Dermis blood vessel endothelial cell (primary cell): ENCODE results near the gene CAMTA1. TPM values are rescaled to one million over a fixed set of nuclear protein-coding genes. Genes with fewer than 3 reads are reported as not detected.

Experiments used
- DNase-seq: peaks from one replicate; pipeline ENCODE4 v3.0.0; 2010
- total RNA-seq: library from RNA; depleted of rRNA; stranded (reverse); fragments of >200 nt; gene quantifications from 2 replicates; pipeline ENCODE4 v1.2.3, GENCODE V29; 2014

Gene CAMTA1
- total RNA-seq, 1 donor from 2014 or later: 58.4 TPM

GRCh38 chr1:6852136-6852890 lies 67.1 kb downstream of the CAMTA1 start:
- no peak for DNase-seq

- DNase-seq: no peak
These were observed 68.9 kb downstream of the CAMTA1 start for GRCh38 chr1:6854166-6854565.

GRCh38 chr1:6857831-6858230 lies 72.6 kb downstream of the CAMTA1 start:
- DNase-seq: no peak

GRCh38 chr1:6858596-6858995 lies 73.3 kb downstream of the CAMTA1 start:
- no peak for DNase-seq

- peak; percentile 94 for DNase-seq
These were observed 74.4 kb downstream of the CAMTA1 start for GRCh38 chr1:6859415-6860343.

- DNase-seq: peak; percentile 73
These were observed 75.1 kb downstream of the CAMTA1 start for GRCh38 chr1:6860401-6860800.

GRCh38 chr1:6861075-6861724 lies 75.9 kb downstream of the CAMTA1 start:
- DNase-seq: no peak

- DNase-seq: no peak
These were observed 77.7 kb downstream of the CAMTA1 start for GRCh38 chr1:6862906-6863305.

- no peak for DNase-seq
These were observed 78.9 kb downstream of the CAMTA1 start for GRCh38 chr1:6864166-6864565.

- DNase-seq: no peak
These were observed 81.6 kb downstream of the CAMTA1 start for GRCh38 chr1:6866825-6867224.

GRCh38 chr1:6867321-6867720 lies 82.1 kb downstream of the CAMTA1 start:
- DNase-seq: no peak

GRCh38 chr1:6867729-6868659 lies 82.7 kb downstream of the CAMTA1 start:
- DNase-seq: no peak

GRCh38 chr1:6868660-6869380 lies 83.6 kb downstream of the CAMTA1 start:
- DNase-seq: no peak

GRCh38 chr1:6869545-6869944 lies 84.3 kb downstream of the CAMTA1 start:
- DNase-seq: no peak

- DNase-seq: no peak
These were observed 84.8 kb downstream of the CAMTA1 start for GRCh38 chr1:6870086-6870485.

- DNase-seq: no peak
These were observed 85.3 kb downstream of the CAMTA1 start for GRCh38 chr1:6870571-6870970.

- no peak for DNase-seq
These were observed 86.2 kb downstream of the CAMTA1 start for GRCh38 chr1:6871300-6871972.

- DNase-seq: no peak
These were observed 87.5 kb downstream of the CAMTA1 start for GRCh38 chr1:6872573-6873261.

- no peak for DNase-seq
These were observed 88.2 kb downstream of the CAMTA1 start for GRCh38 chr1:6873298-6874015.
